Heart left ventricle (tissue), 16 donors: ENCODE data around the gene RELB. TPM values are rescaled to one million over a fixed set of nuclear protein-coding genes. Genes with fewer than 3 reads are reported as not detected.
"Not testable (repeated sequence)": the region's sequence is repeated elsewhere in the genome, so short reads cannot be mapped to it uniquely, and the experiment has no call there.

ENCODE experiments used
- ATAC-seq, 4 donors: fragments of 200-7000 bp; cut with Tn5 transposase; one replicate each; pipeline ENCODE4 v1.9.1; 2020 to 2022; ENCODE audit warnings: moderate library complexity in 4 of 4, mild to moderate bottlenecking in 3 of 4, moderate number of reproducible peaks in 1 of 4
- DNase-seq, 5 donors: peaks; one replicate each; pipeline ENCODE4 v3.0.0-alpha.2; 2020
- H3K27ac ChIP-seq, 12 donors: fragments of 200-600 bp; sonication (generic) in 4 of 12; one replicate each; pipeline versions ENCODE4 v1.5.0 to v1.8.0; 2016 to 2022; ENCODE audit warnings: mild to moderate bottlenecking in 2 of 12
- H3K27me3 ChIP-seq, 9 donors: fragments of 200-600 bp; sonication (generic) in 2 of 9; one replicate each; pipeline versions ENCODE4 v1.5.1 to v1.8.0; 2016 to 2022; ENCODE audit warnings: mild to moderate bottlenecking in 3 of 9
- H3K36me3 ChIP-seq, 9 donors: fragments of 200-600 bp; sonication (generic) in 2 of 9; one replicate each; pipeline versions ENCODE4 v1.5.0 to v1.8.0; 2018 to 2022; ENCODE audit warnings: mild to moderate bottlenecking in 2 of 9
- H3K4me1 ChIP-seq, 12 donors: fragments of 200-600 bp; sonication (generic) in 4 of 12; one replicate each; pipeline versions ENCODE4 v1.5.0 to v1.8.0; 2016 to 2022; ENCODE audit warnings: mild to moderate bottlenecking in 3 of 12
- H3K4me3 ChIP-seq, 12 donors: fragments of 200-600 bp; sonication (generic) in 4 of 12; one replicate each; pipeline versions ENCODE4 v1.5.0 to v1.8.0; 2017 to 2022; ENCODE audit warnings: mild to moderate bottlenecking in 9 of 12, moderate library complexity in 4 of 12
- H3K9me3 ChIP-seq, 12 donors: fragments of 200-600 bp; sonication (generic) in 4 of 12; one replicate each; pipeline versions ENCODE4 v1.5.0 to v1.8.0; 2016 to 2022; ENCODE audit warnings: mild to moderate bottlenecking in 1 of 12
- POLR2A ChIP-seq, 2 donors: fragments of 450-650 bp; IDR thresholded peaks; one replicate each; pipeline ENCODE4 v1.6.1; 2017; ENCODE audit warnings: antibody characterized with exemption in 2 of 2, mild to moderate bottlenecking in 2 of 2, moderate library complexity in 2 of 2
- WGBS, 4 donors: extraction: QIAGEN DNeasy Blood & Tissue Kit in 2 of 4; methylation state at CpG; one replicate each; pipeline versions ENCODE4 v1.1.5 to v1.1.7; 2013 to 2018; 5-methylcytosine and 5-hydroxymethylcytosine counted together
- intact Hi-C, 10 donors: fragments of 100-400 bp; cut with DNase I; formaldehyde crosslinking; loops; one replicate each; pipeline versions ENCODE4 v1.11.1 to v1.14.2; 2022
- polyA plus RNA-seq, 2 donors: library from polyadenylated mRNA; stranded (reverse); fragments of 200-250 nt; gene quantifications; one replicate each; pipeline ENCODE4 v1.2.3, GENCODE V29; 2013
- total RNA-seq, 9 donors: library from RNA; depleted of rRNA in 2 of 9; stranded (reverse); fragments of >200 nt in 2 of 9; fragmentation: NEBNext Ultra II Directional in 3 of 9; extraction: Animal tissue kit (Norgen Biotek cat#: 25700) in 3 of 9; gene quantifications; one replicate each; pipeline versions ENCODE4 v1.1.0 to v1.2.4, GENCODE V29; 2016 to 2023
- TF ChIP-seq, protein P1 (sequence below), 12 donors: fragments of 200-600 bp; sonication (generic) in 4 of 12; IDR thresholded peaks; one replicate each; pipeline versions ENCODE4 v1.5.0 to v1.8.0; 2018 to 2022; ENCODE audit warnings: antibody characterized with exemption in 12 of 12, mild to moderate bottlenecking in 5 of 12
- donor health status: ischemic (EF 13 %, LVEDD 7.1; RV severe dilation, severe dysfunction).
- donor health status: healthy with polysubstance abuse.
- donor health status: DM: no; HTN: yes; CAD: no.
- donor health status: DM: no; HTN: no; CAD: no.
- donor health status: ischemic (EF 25% LVEDD 6.9; RV normal size, moderate dysfunction).
- donor health status: ischemic (EF 25% LVEDD 5.7; RV mildly dilated, moderate dysfunction).
- donor health status: healthy.
- donor health status: DM: yes; HTN: yes; CAD: no.
- donor health status: ischemic (EF 35%, LVEDD 5.7; RV mildly dilated, moderate dysfunction).
- donor health status: nonischemic (EF 11% LVEDD 7.7; RV severe dilation, severe dysfunction).
- donor health status: DM: yes; HTN: yes; CAD: no.
- donor health status: PGD.
- donor health status: ischemic (EF 29% LVEDD 5.4; RV normal size, mild dysfunction).
- donor health status: nonischemic (EF 23%, LVEDD 6.1; RV moderate dilation, normal function).

Gene RELB
- total and polyA plus RNA-seq, 11 donors = 1.6 to 23.2 (median 6.7) TPM

DNA sequence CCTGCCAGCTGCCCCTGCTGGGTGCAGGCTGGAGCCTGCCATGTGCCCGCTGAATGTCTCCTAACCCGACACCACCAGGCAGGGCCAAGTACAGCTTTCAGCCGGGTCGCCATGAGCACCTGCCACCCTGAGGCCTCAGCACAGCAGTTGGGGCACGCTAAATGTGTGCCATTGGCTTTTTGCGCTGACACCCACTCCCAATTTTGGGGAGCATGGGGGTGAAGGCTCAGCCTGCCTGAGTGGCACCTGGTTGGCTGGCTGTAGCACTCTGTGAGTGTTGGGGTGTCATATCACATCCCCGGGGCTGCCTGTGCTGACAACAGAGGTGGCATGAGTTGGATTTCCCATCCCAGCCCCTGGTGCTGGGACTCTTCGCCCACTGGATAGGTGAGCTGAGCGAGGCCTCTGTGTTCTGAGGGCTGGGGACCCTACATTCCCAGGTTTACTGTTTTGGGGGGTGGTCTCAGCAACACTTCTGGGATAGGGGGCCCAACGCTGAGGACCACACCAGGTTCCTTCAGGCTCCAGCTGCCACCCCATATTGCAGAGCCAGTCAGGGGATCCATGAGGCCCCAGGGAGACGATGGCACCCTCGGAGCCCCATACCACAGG, 7.2 kb upstream of the RELB start:
- intact Hi-C loops = no loop called here
- ATAC-seq = no peak
- WGBS, 4 donors = 89 to 96% (median 92%) methylated on average over 8 to 12 of the region's 12 CpGs
- Histone ChIP-seq H3K36me3 (peaks cover 0 to 49% (median 39%) of the 10 kb centered on the region in 9 donors), H3K27me3 (no peaks in the 10 kb centered on the region), H3K27ac (no peak overlapping the region), H3K4me3 (no peak overlapping the region), H3K4me1 (no peaks in the 10 kb centered on the region), H3K9me3 (no peaks in the 10 kb centered on the region)
- TF ChIP-seq, protein P1, sequence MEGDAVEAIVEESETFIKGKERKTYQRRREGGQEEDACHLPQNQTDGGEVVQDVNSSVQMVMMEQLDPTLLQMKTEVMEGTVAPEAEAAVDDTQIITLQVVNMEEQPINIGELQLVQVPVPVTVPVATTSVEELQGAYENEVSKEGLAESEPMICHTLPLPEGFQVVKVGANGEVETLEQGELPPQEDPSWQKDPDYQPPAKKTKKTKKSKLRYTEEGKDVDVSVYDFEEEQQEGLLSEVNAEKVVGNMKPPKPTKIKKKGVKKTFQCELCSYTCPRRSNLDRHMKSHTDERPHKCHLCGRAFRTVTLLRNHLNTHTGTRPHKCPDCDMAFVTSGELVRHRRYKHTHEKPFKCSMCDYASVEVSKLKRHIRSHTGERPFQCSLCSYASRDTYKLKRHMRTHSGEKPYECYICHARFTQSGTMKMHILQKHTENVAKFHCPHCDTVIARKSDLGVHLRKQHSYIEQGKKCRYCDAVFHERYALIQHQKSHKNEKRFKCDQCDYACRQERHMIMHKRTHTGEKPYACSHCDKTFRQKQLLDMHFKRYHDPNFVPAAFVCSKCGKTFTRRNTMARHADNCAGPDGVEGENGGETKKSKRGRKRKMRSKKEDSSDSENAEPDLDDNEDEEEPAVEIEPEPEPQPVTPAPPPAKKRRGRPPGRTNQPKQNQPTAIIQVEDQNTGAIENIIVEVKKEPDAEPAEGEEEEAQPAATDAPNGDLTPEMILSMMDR (IDR thresholded peaks at IDR 0.05) = no peak
- TF ChIP-seq POLR2A (IDR thresholded peaks at IDR 0.05) = no peak
- no peak for DNase-seq

DNA sequence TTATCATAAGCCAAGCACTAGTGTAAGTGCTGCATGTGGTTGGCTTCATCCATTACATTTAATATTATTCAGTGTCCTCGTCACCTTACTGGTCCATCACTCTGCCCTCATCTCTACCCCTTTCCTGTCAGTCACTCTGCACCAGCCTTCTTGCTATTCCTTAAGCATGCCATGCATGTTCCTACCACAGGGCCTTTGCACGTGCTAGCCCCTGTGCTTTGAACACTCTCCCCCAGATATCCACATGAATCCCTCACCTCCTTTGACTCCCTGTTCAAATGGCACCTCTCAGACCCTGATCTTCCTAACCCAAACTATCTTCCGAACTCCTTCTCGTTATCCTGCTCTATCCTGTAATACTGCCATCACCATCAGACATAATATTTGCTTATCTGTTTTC, 3.2 kb upstream of the RELB start:
- no peaks in the 10 kb centered on the region for H3K27me3 ChIP-seq
- no peak for DNase-seq
- H3K36me3 ChIP-seq = peaks cover 0 to 10% (median 1%) of the 10 kb centered on the region in 9 donors
- peaks cover 0 to 14% (median 10%) of the 10 kb centered on the region in 12 donors for H3K4me1 ChIP-seq
- WGBS, 4 donors = 88 to 92% (median 88%) methylated on average over 4 of the region's 4 CpGs
- intact Hi-C loops = loop anchor here in 2 of 10 donors (5.0 kb wide), 1 partner anchor 41 kb away; the partner anchor contains the start of gene CLPTM1 (in 2 of the 2)
- H3K27ac ChIP-seq = no peak overlapping the region
- no peak overlapping the region for H3K4me3 ChIP-seq
- H3K9me3 ChIP-seq = no peaks in the 10 kb centered on the region
- TF ChIP-seq POLR2A (IDR thresholded peaks at IDR 0.05) = no peak
- TF ChIP-seq, protein P1 (IDR thresholded peaks at IDR 0.05) = no peak
- ATAC-seq = no peak

DNA sequence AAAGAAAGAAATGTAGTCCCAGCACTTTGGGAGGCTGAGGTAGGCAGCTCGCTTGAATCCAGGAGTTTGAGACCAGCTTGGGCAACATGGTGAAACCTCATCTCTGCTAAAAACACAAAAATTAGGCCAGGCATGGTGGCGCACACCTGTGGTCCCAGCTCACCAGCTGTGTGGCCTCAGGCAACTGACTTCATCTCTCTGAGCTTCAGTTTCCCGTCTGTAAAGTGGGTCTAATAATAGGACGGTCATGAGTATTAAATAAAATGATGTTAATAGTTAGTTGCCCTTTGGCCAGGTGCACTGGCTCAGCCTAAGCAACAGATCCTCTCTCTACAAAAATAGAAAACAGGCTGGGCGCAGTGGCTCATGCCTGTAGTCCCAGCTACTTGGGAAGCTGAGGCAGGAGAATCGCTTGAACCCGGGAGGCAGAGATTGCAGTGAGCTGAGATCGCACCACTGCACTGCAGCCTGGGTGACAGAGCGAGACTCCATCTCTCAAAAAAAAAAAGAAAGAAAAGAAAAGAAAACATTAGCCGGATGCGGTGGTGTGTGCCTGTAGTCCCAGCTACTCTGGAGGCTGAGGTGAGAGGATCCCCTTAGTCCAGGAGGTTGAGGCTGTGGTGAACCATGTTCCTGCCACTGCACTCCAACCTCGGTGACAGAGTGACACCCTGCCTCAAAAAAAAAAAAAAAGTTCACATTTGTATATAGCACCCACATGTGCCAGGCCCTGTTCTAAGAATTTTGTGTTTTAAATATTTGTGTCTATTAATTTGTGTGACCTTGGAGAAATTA, 1.9 kb upstream of the RELB start:
- Histone ChIP-seq H3K4me1 (peaks cover 0 to 14% (median 10%) of the 10 kb centered on the region in 12 donors), H3K36me3 (peaks cover 0 to 14% (median 0%) of the 10 kb centered on the region in 9 donors)
- not testable (repeated sequence) for H3K4me3 ChIP-seq, DNase-seq, H3K27ac ChIP-seq, H3K27me3 ChIP-seq, H3K9me3 ChIP-seq, ATAC-seq
- WGBS, 4 donors = 67 to 81% (median 76%) methylated on average over 12 of the region's 12 CpGs
- intact Hi-C loops = loop anchor here in 2 of 10 donors (5.0 kb wide), 1 partner anchor 42 kb away; the partner anchor contains the start of gene CLPTM1 (in 2 of the 2)

DNA sequence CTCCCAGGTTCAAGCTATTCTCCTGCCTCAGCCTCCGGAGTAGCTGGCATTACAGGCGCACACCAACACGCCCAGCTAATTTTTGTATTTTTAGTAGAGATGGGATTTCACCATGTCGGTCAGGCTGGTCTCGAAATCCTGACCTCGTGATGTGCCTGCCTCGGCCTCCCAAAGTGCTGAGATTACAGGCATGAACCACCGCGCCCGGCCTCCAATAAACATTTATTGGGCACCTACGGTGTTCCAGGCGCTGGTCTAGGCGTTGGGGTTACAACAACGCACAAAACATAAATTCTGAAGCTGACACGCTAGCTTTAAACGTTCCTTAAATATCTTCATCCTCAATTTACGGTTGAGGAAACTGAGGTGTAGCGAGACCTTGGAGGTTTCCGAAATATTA, 599 bp upstream of the RELB start:
- peaks cover 0 to 14% (median 10%) of the 10 kb centered on the region in 12 donors for H3K4me1 ChIP-seq
- peak overlapping the region in 8 of 12 donors; percentile 37 to 95 (median 88) for H3K4me3 ChIP-seq
- H3K9me3 ChIP-seq, DNase-seq, H3K27me3 ChIP-seq, ATAC-seq: not testable (repeated sequence)
- 73 to 78% (median 75%) methylated on average over 18 to 19 of the region's 19 CpGs for WGBS, 4 donors
- H3K27ac ChIP-seq = peak overlapping the region in 11 of 12 donors; percentile 10 to 100 (median 69)
- intact Hi-C loops = loop anchor here in 2 of 10 donors (2.0 to 5.0 kb wide), 3 partner anchors 43 to 92 kb away; partner anchors contain the start of genes CLPTM1 (in 2 of the 2) and PPP1R37 (in 1 of the 2)
- H3K36me3 ChIP-seq = peaks cover 0 to 27% (median 0%) of the 10 kb centered on the region in 9 donors

DNA sequence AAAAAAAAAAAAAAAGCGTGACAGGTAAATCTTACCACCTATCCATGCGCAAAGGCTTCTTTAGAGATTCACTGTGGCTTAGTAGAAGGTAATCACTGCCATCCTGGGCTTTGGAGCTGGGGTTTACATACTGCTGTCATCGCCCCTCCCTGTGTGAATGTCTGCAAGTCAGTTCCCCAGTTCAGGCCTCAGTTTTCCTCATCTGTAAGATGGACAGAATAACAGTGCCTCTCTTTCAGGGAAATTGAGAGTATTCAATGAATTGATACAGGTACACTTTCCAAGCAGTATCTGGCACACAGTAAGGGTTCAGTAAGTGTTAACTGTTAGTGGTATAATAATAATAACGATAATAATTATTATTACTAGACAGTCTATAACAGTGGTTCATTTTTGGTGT, 2.2 kb downstream of the RELB start:
- WGBS, 4 donors = 96 to 97% (median 96%) methylated on average over 4 of the region's 4 CpGs
- no peak overlapping the region for H3K4me3 ChIP-seq
- no peaks in the 10 kb centered on the region for H3K9me3 ChIP-seq
- H3K4me1 ChIP-seq = peaks cover 0 to 14% (median 10%) of the 10 kb centered on the region in 12 donors
- TF ChIP-seq, protein P1 (IDR thresholded peaks at IDR 0.05) = no peak
- no peak for TF ChIP-seq POLR2A (IDR thresholded peaks at IDR 0.05)
- H3K27ac ChIP-seq = no peak overlapping the region
- no peaks in the 10 kb centered on the region for H3K27me3 ChIP-seq
- DNase-seq (no peak), ATAC-seq (no peak)
- intact Hi-C loops = loop anchor here in 4 of 10 donors (2.0 to 5.0 kb wide), 4 partner anchors 35 to 89 kb away; partner anchors contain the start of genes CLASRP (in 2 of the 4), PPP1R37 (in 2 of the 4) and CLPTM1 (in 1 of the 4)
- peaks cover 0 to 55% (median 11%) of the 10 kb centered on the region in 9 donors for H3K36me3 ChIP-seq
